K562 (cell line): ENCODE data around the gene ARHGAP26. TPM values are rescaled to one million over a fixed set of nuclear protein-coding genes. Genes with fewer than 3 reads are reported as not detected.

ENCODE experiments used
- ATAC-seq: fragments of 200-7000 bp; cut with Tn5 transposase; 3 replicates; pipeline ENCODE4 v1.9.1; 2020; ENCODE audit warnings: moderate library complexity
- BruUV-seq: library from RNA; stranded (reverse); fragments of 400-500 nt; replicated peaks from 2 replicates; lab custom pipeline; 2021; lab: Mats Ljungman, UMichigan
- CTCF ChIA-PET: fragments of 300-600 bp; formaldehyde crosslinking; extraction: SDS; loops from one replicate; lab custom pipeline; 2021; ENCODE audit warnings: low intra/inter-chr PET ratio; lab: Yijun Ruan, JAX
- POLR2A ChIA-PET: fragments of 300-600, 350-650 bp; sonication (Branson Sonifier 250); formaldehyde crosslinking; extraction: SDS; loops from one replicate; lab custom pipeline; 2021; ENCODE audit warnings: antibody characterized with exemption, inconsistent platforms; lab: Yijun Ruan, JAX
- DNase-seq, 4 experiments: peaks; one replicate each; pipeline versions ENCODE4 v3.0.0 to v3.0.0-alpha.2; 2011 to 2018; ENCODE audit warnings: low spot score in 3 of 4, mixed read lengths in 3 of 4; ENCODE audit errors: extremely low read depth in 1 of 4
- FAIRE-seq: peaks from 2 replicates; lab custom pipeline; 2011; peaks lifted over from hg19 to GRCh38; lab: Jason Lieb, UNC
- H2AFZ ChIP-seq: 2 replicates; pipeline ENCODE4 v1.6.0; 2011; ENCODE audit warnings: low read depth, low read length, control low read depth, inconsistent platforms
- H3K27ac ChIP-seq: fragments of 200-600 bp; 3 replicates; pipeline ENCODE4 v1.8.0; 2011; ENCODE audit warnings: low read depth, mild to moderate bottlenecking, control low read depth, inconsistent platforms, low read length, moderate library complexity, mixed read lengths; ENCODE audit errors: extremely low read depth
- H3K27me3 ChIP-seq, 2 experiments: fragments of 300-600 bp in 1 of 2; 2 replicates in 1 of 2; 3 replicates in 1 of 2; pipeline versions ENCODE4 v1.6.0 to v1.8.0; 2011; ENCODE audit warnings: inconsistent platforms in 2 of 2, low read length in 2 of 2, mild to moderate bottlenecking in 1 of 2, mixed read lengths in 1 of 2, moderate library complexity in 1 of 2; ENCODE audit not compliant: control insufficient read depth in 2 of 2, insufficient read depth in 2 of 2
- H3K36me3 ChIP-seq: fragments of 300-600 bp; 3 replicates; pipeline ENCODE4 v1.8.0; 2011; ENCODE audit warnings: mild to moderate bottlenecking, low read length, inconsistent platforms; ENCODE audit not compliant: control insufficient read depth, insufficient read depth
- H3K4me1 ChIP-seq, 2 experiments: fragments of 200-600 bp in 1 of 2; replicated peaks in 1 of 2; 2 replicates in 1 of 2; 3 replicates in 1 of 2; pipeline versions ENCODE4 v1.5.1 to v1.8.0; 2011; ENCODE audit warnings: inconsistent platforms in 2 of 2, low read length in 2 of 2, mild to moderate bottlenecking in 1 of 2, mixed read lengths in 1 of 2, moderate library complexity in 1 of 2; ENCODE audit not compliant: control insufficient read depth in 2 of 2, insufficient read depth in 2 of 2
- H3K4me2 ChIP-seq: 2 replicates; pipeline ENCODE4 v1.6.1; 2011; ENCODE audit warnings: low read length, control low read depth, inconsistent platforms, mixed read lengths; ENCODE audit not compliant: insufficient read depth
- H3K4me3 ChIP-seq: fragments of 200-600 bp; sonication (generic), shearing (Covaris generic); 2 replicates; pipeline ENCODE4 v1.5.1; 2016; ENCODE audit warnings: control low read depth, inconsistent platforms
- H3K79me2 ChIP-seq: fragments of 200-600 bp; 3 replicates; pipeline ENCODE4 v1.8.0; 2011; ENCODE audit warnings: low read length, inconsistent platforms; ENCODE audit not compliant: control insufficient read depth, insufficient read depth
- H3K9ac ChIP-seq, 2 experiments: 2 replicates each; pipeline versions ENCODE4 v1.6.0 to v1.6.1; 2011; ENCODE audit warnings: low read depth in 2 of 2, low read length in 2 of 2, control low read depth in 1 of 2, inconsistent platforms in 1 of 2, mild to moderate bottlenecking in 1 of 2, mixed read lengths in 1 of 2; ENCODE audit not compliant: insufficient read depth in 1 of 2
- H3K9me1 ChIP-seq: one replicate; pipeline ENCODE4 v1.6.0; 2011; ENCODE audit warnings: inconsistent platforms, mild to moderate bottlenecking, low read length, moderate library complexity; ENCODE audit not compliant: control insufficient read depth, insufficient read depth
- H3K9me3 ChIP-seq: replicated peaks from 2 replicates; pipeline ENCODE4 v1.5.1; 2011; ENCODE audit warnings: low read depth, low read length, inconsistent platforms; ENCODE audit not compliant: control insufficient read depth, insufficient read depth
- H4K20me1 ChIP-seq: replicated peaks from 2 replicates; pipeline ENCODE4 v1.6.1; 2011; ENCODE audit warnings: low read length, inconsistent platforms, mixed read lengths; ENCODE audit not compliant: control insufficient read depth, insufficient read depth
- BDP1 ChIP-seq: IDR thresholded peaks from 3 replicates; pipeline ENCODE4 v1.6.1; 2011; ENCODE audit not compliant: insufficient read length, insufficient read depth
- CBFA2T2 ChIP-seq: fragments of 450-650 bp; conservative IDR thresholded peaks from 2 replicates; pipeline ENCODE4 v1.6.1; 2017; ENCODE audit warnings: mild to moderate bottlenecking
- CCNT2 ChIP-seq: IDR thresholded peaks from 2 replicates; pipeline ENCODE4 v1.6.1; 2011; ENCODE audit warnings: borderline replicate concordance, low read depth, mild to moderate bottlenecking, moderate library complexity, mixed read lengths, low read length; ENCODE audit not compliant: insufficient read length; ENCODE audit errors: extremely low read depth
- CREBBP ChIP-seq: IDR thresholded peaks from one replicate; pipeline ENCODE4 v1.6.1; 2012; ENCODE audit warnings: low read depth, mild to moderate bottlenecking, control low read depth, inconsistent platforms, low read length
- CTBP1 ChIP-seq: fragments of 450-650 bp; IDR thresholded peaks from 2 replicates; pipeline ENCODE4 v1.6.1; 2016; ENCODE audit warnings: borderline replicate concordance
- GTF2F1 ChIP-seq: IDR thresholded peaks from 2 replicates; pipeline ENCODE4 v1.6.1; 2011; ENCODE audit warnings: low read depth, low read length, improper control_type of control experiment
- HDAC2 ChIP-seq: fragments of 450-650 bp; IDR thresholded peaks from 2 replicates; pipeline ENCODE4 v1.6.1; 2016; ENCODE audit warnings: mild to moderate bottlenecking
- MCM7 ChIP-seq, 2 experiments: fragments of 450-650 bp; IDR thresholded peaks; 2 replicates each; pipeline ENCODE4 v1.6.1; 2016 to 2018
- MNT ChIP-seq, 2 experiments: fragments of 450-650 bp; conservative IDR thresholded peaks; 2 replicates each; pipeline ENCODE4 v1.6.1; 2017; ENCODE audit warnings: mild to moderate bottlenecking in 2 of 2, moderate library complexity in 2 of 2
- PHTF2 ChIP-seq: fragments of 250-450 bp; sonication (Bioruptor Pico); IDR thresholded peaks from 2 replicates; pipeline ENCODE4 v1.5.0; 2021; ENCODE audit warnings: mild to moderate bottlenecking
- POLR2G ChIP-seq: fragments of 200-400 bp; formaldehyde crosslinking; IDR thresholded peaks from 2 replicates; pipeline ENCODE4 v1.6.1; 2017; ENCODE audit warnings: low read depth, mild to moderate bottlenecking, antibody characterized with exemption, low read length, moderate library complexity
- RNF2 ChIP-seq: sonication (generic); IDR thresholded peaks from 2 replicates; pipeline ENCODE4 v1.6.1; 2016
- SMAD1 ChIP-seq: fragments of 150-350 bp; IDR thresholded peaks from 2 replicates; pipeline ENCODE4 v1.6.1; 2014; ENCODE audit warnings: low read length, low read depth; ENCODE audit not compliant: partially characterized antibody
- SMAD3 ChIP-seq: fragments of 450-650 bp; formaldehyde crosslinking; conservative IDR thresholded peaks from 2 replicates; pipeline ENCODE4 v1.4.0; 2020; ENCODE audit warnings: mild to moderate bottlenecking
- SMARCC2 ChIP-seq: fragments of 450-650 bp; IDR thresholded peaks from 2 replicates; pipeline ENCODE4 v1.6.1; 2017; ENCODE audit warnings: antibody characterized with exemption, moderate library complexity, mild to moderate bottlenecking, low read depth
- SRSF3 ChIP-seq: fragments of 200-400 bp; formaldehyde crosslinking; IDR thresholded peaks from 2 replicates; pipeline ENCODE4 v1.6.1; 2016; ENCODE audit warnings: mild to moderate bottlenecking, low read length, moderate library complexity; ENCODE audit not compliant: insufficient read depth
- TBP ChIP-seq: optimal IDR thresholded peaks from 2 replicates; pipeline ENCODE3; 2011; ENCODE audit warnings: low read depth, low read length, improper control_type of control experiment
- THRAP3 ChIP-seq: fragments of 450-650 bp; IDR thresholded peaks from 2 replicates; pipeline ENCODE4 v1.6.1; 2016; ENCODE audit warnings: mild to moderate bottlenecking, inconsistent platforms, borderline replicate concordance
- ZNF12 ChIP-seq: sonication (generic); formaldehyde crosslinking; IDR thresholded peaks from 2 replicates; pipeline ENCODE4 v1.4.0; 2020; ENCODE audit warnings: mild to moderate bottlenecking, missing genetic modification reagents
- ZNF507 ChIP-seq: conservative IDR thresholded peaks from 2 replicates; pipeline ENCODE4 v1.6.1; 2017; ENCODE audit warnings: missing genetic modification characterization, missing compliant biosample characterization
- ZNF644 ChIP-seq: fragments of 200-800 bp; sonication (Bioruptor generic); IDR thresholded peaks from 2 replicates; pipeline ENCODE4 v1.6.1; 2016; ENCODE audit warnings: low read depth, missing genetic modification characterization, missing compliant biosample characterization
- in situ Hi-C: fragments of 300-500 bp; cut with MboI; formaldehyde crosslinking; loops from 4 replicates; pipeline ENCODE4 v1.15.0; 2018; ENCODE audit warnings: inconsistent platforms, mixed read lengths
- intact Hi-C: fragments of 100-400 bp; cut with micrococcal nuclease; formaldehyde crosslinking; loops from 2 replicates; pipeline ENCODE4 v1.14.2; 2022
- polyA plus RNA-seq, 8 experiments: library from polyadenylated mRNA; depleted of rRNA in 4 of 8; stranded (reverse) in 5 of 8; unstranded in 3 of 8; fragments of >200 nt; fragmentation: Nextera tagmentation in 2 of 8; fragmentation: Illumina TruSeq in 1 of 8; extraction: Ambion mirVana in 2 of 8; extraction: Trizol in 1 of 8; gene quantifications; 2 replicates each; pipeline versions ENCODE4 v1.2.1 to v1.2.3, GENCODE V29; 2011 to 2014; ENCODE audit warnings: inconsistent platforms in 1 of 8, missing spikeins in 1 of 8
- total RNA-seq, 7 experiments: library from RNA; depleted of rRNA in 6 of 7; stranded (reverse); fragments of >200 nt in 6 of 7; fragmentation: Illumina TruSeq in 2 of 7; extraction: Trizol in 2 of 7; gene quantifications; 2 replicates each; pipeline versions ENCODE4 v1.2.1 to v1.2.3, GENCODE V29; 2011 to 2021; ENCODE audit warnings: low replicate concordance in 1 of 7

Gene ARHGAP26
- total and polyA plus RNA-seq, 9 of the 15 experiments (the other 6 are each of a cell fraction or from before 2014, with no cell fraction given) = 0.13 to 1.1 (median 0.55) TPM

DNA sequence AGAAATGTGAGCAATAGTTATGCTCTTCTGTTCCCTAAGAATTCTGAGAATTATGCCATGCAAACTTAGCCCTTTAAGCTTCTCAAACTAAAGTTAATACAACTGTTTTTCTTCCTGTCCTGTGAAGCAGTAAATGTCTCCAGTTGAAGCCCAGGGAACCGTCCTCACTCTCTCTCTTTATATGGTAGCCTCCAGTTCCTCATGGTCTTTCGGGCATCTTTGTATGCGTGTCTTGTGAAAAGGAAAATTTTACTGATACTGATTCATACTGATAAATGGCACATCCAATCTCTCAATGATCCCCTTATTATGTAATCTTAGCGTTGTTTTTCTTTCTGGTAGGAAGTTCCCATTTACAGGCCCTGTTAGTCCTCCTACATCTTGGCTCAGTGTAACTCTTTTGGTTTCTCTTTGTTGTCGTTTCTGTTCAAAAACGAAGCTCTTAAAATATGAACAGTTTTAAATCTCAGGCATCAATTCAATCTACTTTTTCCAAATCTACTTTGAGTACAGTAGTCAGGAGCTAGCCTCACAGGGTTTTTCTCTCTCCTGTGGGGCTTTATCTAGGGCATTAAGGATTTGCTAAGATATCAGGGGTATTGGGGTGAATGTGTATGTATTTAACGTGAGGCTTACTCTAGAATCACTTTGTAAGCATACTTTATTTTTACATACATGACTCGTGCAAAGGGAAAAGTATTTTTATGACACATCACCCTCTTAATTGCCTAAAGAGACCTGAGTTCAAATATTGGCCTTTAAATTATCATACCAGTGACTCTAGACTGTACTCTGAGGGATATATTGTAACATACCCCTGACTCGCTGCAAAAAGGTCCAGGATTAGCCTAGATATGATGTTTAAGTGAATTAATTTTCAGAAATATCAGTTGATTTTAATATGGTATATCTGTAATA lies 375.3 kb downstream of the ARHGAP26 start (continued):
- TF ChIP-seq ZNF12 (CRISPR knock-in tag) = no peak
- no peak for TF ChIP-seq CCNT2
- no peak for TF ChIP-seq SMAD3 (CRISPR knock-in tag)
- TF ChIP-seq CREBBP = no peak
- no peak for TF ChIP-seq ZNF507 (tag)
- TF ChIP-seq TBP = no peak
- no peak for TF ChIP-seq HDAC2

DNA sequence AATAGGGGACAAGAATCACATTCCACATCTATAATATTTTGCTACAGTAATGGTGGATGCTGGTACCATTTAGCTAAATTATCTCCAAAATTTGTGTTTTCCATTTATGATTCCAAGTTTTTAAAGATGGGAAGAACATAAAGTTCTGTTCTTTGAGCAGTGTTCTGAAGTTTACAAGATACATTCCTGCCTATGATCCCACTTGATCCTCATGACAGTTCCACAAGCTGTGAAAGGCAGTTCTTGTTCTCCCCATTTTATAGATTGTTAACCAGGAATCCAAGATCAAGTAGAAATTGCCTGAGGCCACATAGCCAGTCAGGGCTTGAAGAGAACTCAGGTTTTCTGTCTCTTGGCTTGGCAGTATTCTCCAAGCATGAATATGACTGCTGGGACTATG lies 376.0 kb downstream of the ARHGAP26 start:
- no peak overlapping the region for H3K27ac ChIP-seq
- in situ Hi-C loops = no loop called here
- H3K27me3 ChIP-seq = no peaks in the 10 kb centered on the region; a peak in 2 of 5 replicates
- H3K9me3 ChIP-seq = no peaks in the 10 kb centered on the region
- no peaks in the 10 kb centered on the region for H3K36me3 ChIP-seq
- H3K9ac ChIP-seq = no peak overlapping the region
- H4K20me1 ChIP-seq = no peaks in the 10 kb centered on the region
- no peaks in the 10 kb centered on the region for H3K79me2 ChIP-seq
- no peak overlapping the region for H2AFZ ChIP-seq
- BruUV-seq = no TSS peak
- intact Hi-C loops = no loop called here
- DNase-seq (no peak), ATAC-seq (no peak), FAIRE-seq (no peak)
- H3K4me1 ChIP-seq = no peaks in the 10 kb centered on the region; a peak in 2 of 5 replicates
- H3K4me2 ChIP-seq = no peak overlapping the region
- POLR2A ChIA-PET = no interaction called here
- H3K4me3 ChIP-seq = no peak overlapping the region
- H3K9me1 ChIP-seq = no peaks in the 10 kb centered on the region
- CTCF ChIA-PET = no interaction called here
- TF ChIP-seq CTBP1 (no peak), RNF2 (no peak), SMAD1 (no peak), POLR2G (no peak), BDP1 (no peak), THRAP3 (no peak), GTF2F1 (no peak), SMARCC2 (no peak), MNT (conservative IDR thresholded peaks at IDR 0.05) (no peak), ZNF644 (tag) (no peak), CBFA2T2 (no peak), MCM7 (IDR thresholded peaks at IDR 0.05) (no peak), SRSF3 (no peak), PHTF2 (CRISPR knock-in tag) (no peak)
